ENCODE results near the gene CALD1.

CALD1 gene

GRCh38 chr7:134954197-134955082 lies 175.0 kb downstream of the CALD1 start:
- peak; percentile 42 for DNase-seq (ENCODE audit: low read depth, low spot score)
- in situ Hi-C loops (cut with HindIII; ENCODE audit: low sequenced_read_pairs): no loop called here
- peak; percentile 42 for TF ChIP-seq CTCF (IDR thresholded peaks at IDR 0.05; ENCODE audit: low read depth, low read length)
- H3K4me3 ChIP-seq (ENCODE audit: low read depth, low read length): no peak overlapping the region

- no peak for TF ChIP-seq CTCF (IDR thresholded peaks at IDR 0.05; ENCODE audit: low read depth, low read length)
- no peak overlapping the region for H3K4me3 ChIP-seq (ENCODE audit: low read depth, low read length)
- DNase-seq (ENCODE audit: low read depth, low spot score): no peak
- in situ Hi-C loops (cut with HindIII; ENCODE audit: low sequenced_read_pairs): no loop called here
Measured at GRCh38 chr7:134957005-134957404, 177.6 kb downstream of the CALD1 start.

GRCh38 chr7:134959810-134960209 lies 180.4 kb downstream of the CALD1 start:
- no peak for DNase-seq (ENCODE audit: low read depth, low spot score)
- in situ Hi-C loops (cut with HindIII; ENCODE audit: low sequenced_read_pairs): no loop called here
- no peak for TF ChIP-seq CTCF (IDR thresholded peaks at IDR 0.05; ENCODE audit: low read depth, low read length)
- no peak overlapping the region for H3K4me3 ChIP-seq (ENCODE audit: low read depth, low read length)

- in situ Hi-C loops (cut with HindIII; ENCODE audit: low sequenced_read_pairs): no loop called here
- DNase-seq (ENCODE audit: low read depth, low spot score): no peak
- no peak overlapping the region for H3K4me3 ChIP-seq (ENCODE audit: low read depth, low read length)
- no peak for TF ChIP-seq CTCF (IDR thresholded peaks at IDR 0.05; ENCODE audit: low read depth, low read length)
Measured at GRCh38 chr7:134962270-134962780, 182.9 kb downstream of the CALD1 start.

- no peak for TF ChIP-seq CTCF (IDR thresholded peaks at IDR 0.05; ENCODE audit: low read depth, low read length)
Measured at GRCh38 chr7:134963036-134963435, 183.6 kb downstream of the CALD1 start.

GRCh38 chr7:134966691-134967090 lies 187.3 kb downstream of the CALD1 start:
- H3K4me3 ChIP-seq (ENCODE audit: low read depth, low read length): no peak overlapping the region

More at GRCh38 chr7:134963036-134963435, 183.6 kb downstream of the CALD1 start:
- in situ Hi-C loops (cut with HindIII; ENCODE audit: low sequenced_read_pairs): no loop called here
- no peak overlapping the region for H3K4me3 ChIP-seq (ENCODE audit: low read depth, low read length)
- no peak for DNase-seq (ENCODE audit: low read depth, low spot score)

More at GRCh38 chr7:134966691-134967090, 187.3 kb downstream of the CALD1 start:
- TF ChIP-seq CTCF (IDR thresholded peaks at IDR 0.05; ENCODE audit: low read depth, low read length): no peak
- no peak for DNase-seq (ENCODE audit: low read depth, low spot score)
- in situ Hi-C loops (cut with HindIII; ENCODE audit: low sequenced_read_pairs): no loop called here

Data from astrocyte of the spinal cord (primary cell).